Mucosa of rectum (tissue), 2 donors: ENCODE measurements around the gene SUSD3.

Experiments used
- H3K27ac ChIP-seq, 2 donors: one replicate each; pipeline ENCODE4 v1.7.0; 2013; ENCODE audit warnings: inconsistent platforms in 2 of 2, low read depth in 2 of 2, low read length in 2 of 2
- H3K27me3 ChIP-seq, 2 donors: one replicate each; pipeline ENCODE4 v1.7.0; 2013; ENCODE audit warnings: low read length in 2 of 2; ENCODE audit not compliant: control insufficient read depth in 2 of 2, insufficient read depth in 2 of 2
- H3K36me3 ChIP-seq, 2 donors: one replicate each; pipeline ENCODE4 v1.7.0; 2013; ENCODE audit warnings: low read length in 2 of 2; ENCODE audit not compliant: control insufficient read depth in 2 of 2, insufficient read depth in 2 of 2
- H3K4me1 ChIP-seq, 2 donors: one replicate each; pipeline ENCODE4 v1.7.0; 2013; ENCODE audit warnings: low read length in 2 of 2, mild to moderate bottlenecking in 1 of 2; ENCODE audit not compliant: control insufficient read depth in 2 of 2, insufficient read depth in 2 of 2
- H3K4me3 ChIP-seq, 2 donors: one replicate each; pipeline ENCODE4 v1.7.0; 2013; ENCODE audit warnings: low read length in 2 of 2
- H3K9ac ChIP-seq, 2 donors: one replicate each; pipeline ENCODE4 v1.7.0; 2013; ENCODE audit warnings: low read length in 2 of 2, low read depth in 1 of 2, mild to moderate bottlenecking in 1 of 2
- H3K9me3 ChIP-seq, 2 donors: one replicate each; pipeline ENCODE4 v1.7.0; 2013; ENCODE audit warnings: low read length in 2 of 2; ENCODE audit not compliant: control insufficient read depth in 2 of 2
- donor health status: healthy.
- donor health status: Normal muscosa, but diverticular disease.

The SUSD3 gene

GRCh38 chr9:93110311-93110855, 51.9 kb downstream of the SUSD3 start:
- Histone ChIP-seq H3K4me1 (no peaks in the 10 kb centered on the region), H3K27me3 (no peaks in the 10 kb centered on the region), H3K36me3 (peaks cover 27 to 40% of the 10 kb centered on the region in 2 donors), H3K4me3 (no peak overlapping the region), H3K27ac (no peak overlapping the region), H3K9ac (no peak overlapping the region), H3K9me3 (no peaks in the 10 kb centered on the region)

GRCh38 chr9:93111001-93111370, 52.5 kb downstream of the SUSD3 start:
- Histone ChIP-seq H3K27ac (no peak overlapping the region), H3K27me3 (no peaks in the 10 kb centered on the region), H3K4me3 (no peak overlapping the region), H3K4me1 (no peaks in the 10 kb centered on the region), H3K9ac (no peak overlapping the region), H3K9me3 (no peaks in the 10 kb centered on the region), H3K36me3 (peaks cover 27 to 40% of the 10 kb centered on the region in 2 donors)

- peaks cover 27 to 40% of the 10 kb centered on the region in 2 donors for H3K36me3 ChIP-seq
- H3K27ac ChIP-seq = peak overlapping the region in 1 of 2 donors; percentile 23
- no peak overlapping the region for H3K9ac ChIP-seq
- no peaks in the 10 kb centered on the region for H3K27me3 ChIP-seq
- H3K4me3 ChIP-seq = no peak overlapping the region
- no peaks in the 10 kb centered on the region for H3K9me3 ChIP-seq
- H3K4me1 ChIP-seq = no peaks in the 10 kb centered on the region
These were observed 53.0 kb downstream of the SUSD3 start for GRCh38 chr9:93111371-93112115.

GRCh38 chr9:93112116-93112863, 53.8 kb downstream of the SUSD3 start:
- no peak overlapping the region for H3K27ac ChIP-seq
- no peaks in the 10 kb centered on the region for H3K9me3 ChIP-seq
- no peaks in the 10 kb centered on the region for H3K4me1 ChIP-seq
- H3K9ac ChIP-seq = no peak overlapping the region
- H3K36me3 ChIP-seq = peaks cover 27 to 40% of the 10 kb centered on the region in 2 donors
- no peaks in the 10 kb centered on the region for H3K27me3 ChIP-seq
- no peak overlapping the region for H3K4me3 ChIP-seq

GRCh38 chr9:93112864-93113389, 54.4 kb downstream of the SUSD3 start:
- Histone ChIP-seq H3K4me3 (no peak overlapping the region), H3K27ac (no peak overlapping the region), H3K4me1 (no peaks in the 10 kb centered on the region), H3K9me3 (no peaks in the 10 kb centered on the region), H3K36me3 (peaks cover 27 to 36% of the 10 kb centered on the region in 2 donors), H3K9ac (no peak overlapping the region), H3K27me3 (no peaks in the 10 kb centered on the region)

GRCh38 chr9:93114169-93114983, 55.9 kb downstream of the SUSD3 start:
- Histone ChIP-seq H3K36me3 (peaks cover 23 to 27% of the 10 kb centered on the region in 2 donors), H3K9ac (no peak overlapping the region)

GRCh38 chr9:93114984-93115335, 56.5 kb downstream of the SUSD3 start:
- H3K9me3 ChIP-seq = no peaks in the 10 kb centered on the region
- H3K36me3 ChIP-seq = peaks cover 23 to 25% of the 10 kb centered on the region in 2 donors
- no peak overlapping the region for H3K9ac ChIP-seq
- peaks cover 5 to 7% of the 10 kb centered on the region in 2 donors for H3K4me1 ChIP-seq
- no peaks in the 10 kb centered on the region for H3K27me3 ChIP-seq
- peak overlapping the region in 1 of 2 donors; percentile 16 for H3K27ac ChIP-seq
- no peak overlapping the region for H3K4me3 ChIP-seq

More at GRCh38 chr9:93114169-93114983, 55.9 kb downstream of the SUSD3 start:
- Histone ChIP-seq H3K27me3 (no peaks in the 10 kb centered on the region), H3K4me1 (peaks cover 2% of the 10 kb centered on the region in 2 donors), H3K4me3 (no peak overlapping the region), H3K9me3 (no peaks in the 10 kb centered on the region), H3K27ac (peak overlapping the region in 1 of 2 donors; percentile 16)

- no peak overlapping the region for H3K27ac ChIP-seq
These were observed 57.1 kb downstream of the SUSD3 start for GRCh38 chr9:93115486-93116071.

GRCh38 chr9:93116072-93116961, 57.8 kb downstream of the SUSD3 start:
- H3K36me3 ChIP-seq = peaks cover 11 to 14% of the 10 kb centered on the region in 2 donors

More at GRCh38 chr9:93115486-93116071, 57.1 kb downstream of the SUSD3 start:
- Histone ChIP-seq H3K27me3 (no peaks in the 10 kb centered on the region), H3K36me3 (peaks cover 18 to 19% of the 10 kb centered on the region in 2 donors), H3K4me1 (peaks cover 7 to 11% of the 10 kb centered on the region in 2 donors), H3K4me3 (no peak overlapping the region), H3K9ac (no peak overlapping the region), H3K9me3 (no peaks in the 10 kb centered on the region)

More at GRCh38 chr9:93116072-93116961, 57.8 kb downstream of the SUSD3 start:
- Histone ChIP-seq H3K27me3 (no peaks in the 10 kb centered on the region), H3K4me3 (no peak overlapping the region), H3K9ac (peak overlapping the region in 1 of 2 donors; percentile 31), H3K9me3 (no peaks in the 10 kb centered on the region), H3K27ac (peak overlapping the region; percentile 67 to 77), H3K4me1 (peaks cover 7 to 11% of the 10 kb centered on the region in 2 donors)
